Pancreas (tissue), 10 donors: ENCODE data around the gene ZNF354B. TPM values are rescaled to one million over a fixed set of nuclear protein-coding genes. Genes with fewer than 3 reads are reported as not detected.
"Not testable (repeated sequence)": the region's sequence is repeated elsewhere in the genome, so short reads cannot be mapped to it uniquely, and the experiment has no call there.

ENCODE experiments used
- ATAC-seq, 4 donors: fragments of 200-7000 bp; cut with Tn5 transposase; one replicate each; pipeline versions ENCODE4 v1.8.0 to v1.9.1; 2020; ENCODE audit warnings: mild to moderate bottlenecking in 4 of 4, moderate library complexity in 4 of 4
- DNase-seq, 6 donors: peaks; one replicate each; pipeline ENCODE4 v3.0.0-alpha.2; 2020
- FAIRE-seq: peaks from 2 replicates; lab custom pipeline; 2012; peaks lifted over from hg19 to GRCh38; lab: Jason Lieb, UNC
- H3K27ac ChIP-seq, 4 donors: fragments of 200-600 bp; sonication (generic); 1 replicate in 3 of 4; 2 replicates in 1 of 4; pipeline versions ENCODE4 v1.5.0 to v1.8.0; 2020
- H3K27me3 ChIP-seq, 4 donors: fragments of 200-600 bp; one replicate each; pipeline ENCODE4 v1.8.0; 2021
- H3K36me3 ChIP-seq, 3 donors: fragments of 200-600 bp; sonication (generic) in 1 of 3; one replicate each; pipeline versions ENCODE4 v1.5.0 to v1.8.0; 2020 to 2021
- H3K4me1 ChIP-seq, 3 donors: fragments of 200-600 bp; one replicate each; pipeline ENCODE4 v1.8.0; 2021
- H3K4me3 ChIP-seq, 4 donors: fragments of 200-600 bp; sonication (generic) in 2 of 4; one replicate each; pipeline versions ENCODE4 v1.5.0 to v1.8.0; 2020 to 2021
- H3K9me3 ChIP-seq, 4 donors: fragments of 200-600 bp; one replicate each; pipeline ENCODE4 v1.8.0; 2021
- WGBS, 2 donors: extraction: QIAGEN DNeasy Blood & Tissue Kit; methylation state at CpG; one replicate each; pipeline ENCODE4 v1.1.7; 2013; 5-methylcytosine and 5-hydroxymethylcytosine counted together
- intact Hi-C, 3 donors: fragments of 100-400 bp; cut with DNase I; formaldehyde crosslinking; loops; one replicate each; pipeline versions ENCODE4 v1.11.1 to v1.14.2; 2022
- polyA plus RNA-seq, 2 donors: library from polyadenylated mRNA; stranded (reverse); fragments of 200-250 nt; gene quantifications; one replicate each; pipeline ENCODE4 v1.2.3, GENCODE V29; 2013
- total RNA-seq, 6 donors: library from RNA; stranded (reverse); fragmentation: NEBNext Ultra II Directional in 4 of 6; extraction: Animal tissue kit (Norgen Biotek cat#: 25700) in 4 of 6; gene quantifications; one replicate each; pipeline versions ENCODE4 v1.2.1 to v1.2.4, GENCODE V29; 2021 to 2023
- TF ChIP-seq, protein P1 (sequence below), 4 donors: fragments of 200-600 bp; sonication (generic) in 3 of 4; IDR thresholded peaks; one replicate each; pipeline versions ENCODE4 v1.5.0 to v1.8.0; 2021; ENCODE audit warnings: antibody characterized with exemption in 4 of 4
- donor health status: healthy with polysubstance abuse.
- donor health status: DM: no; HTN: no; CAD: no; lungs with moderate emphysema.
- donor health status: DM: no; HTN: no; CAD: no.
- donor health status: control.
- donor health status: control.
- donor health status: Bipolar disorder and iron deficiency.
- donor health status: DM: yes; HTN: yes; CAD: no.
- donor health status: DM: no; HTN: no; CAD: no.
- donor health status: DM: no; HTN: no; CAD: no.
- donor health status: DM: yes; HTN: yes; CAD: no.

ZNF354B gene
- total and polyA plus RNA-seq, 8 donors = 4.4 to 15.7 (median 7.9) TPM

- Histone ChIP-seq H3K9me3 (no peaks in the 10 kb centered on the region), H3K4me1 (no peaks in the 10 kb centered on the region), H3K27ac (no peak overlapping the region), H3K4me3 (no peak overlapping the region), H3K36me3 (no peaks in the 10 kb centered on the region), H3K27me3 (no peaks in the 10 kb centered on the region)
- ATAC-seq (no peak), FAIRE-seq (no peak), DNase-seq (no peak)
- 35 to 43% methylated on average over 5 of the region's 5 CpGs for WGBS, 2 donors
- intact Hi-C loops = loop anchor here in 1 of 3 donors (10.0 kb wide), 1 partner anchor 211 kb away; the partner anchor contains the start of gene ZNF354C
- TF ChIP-seq, protein P1, sequence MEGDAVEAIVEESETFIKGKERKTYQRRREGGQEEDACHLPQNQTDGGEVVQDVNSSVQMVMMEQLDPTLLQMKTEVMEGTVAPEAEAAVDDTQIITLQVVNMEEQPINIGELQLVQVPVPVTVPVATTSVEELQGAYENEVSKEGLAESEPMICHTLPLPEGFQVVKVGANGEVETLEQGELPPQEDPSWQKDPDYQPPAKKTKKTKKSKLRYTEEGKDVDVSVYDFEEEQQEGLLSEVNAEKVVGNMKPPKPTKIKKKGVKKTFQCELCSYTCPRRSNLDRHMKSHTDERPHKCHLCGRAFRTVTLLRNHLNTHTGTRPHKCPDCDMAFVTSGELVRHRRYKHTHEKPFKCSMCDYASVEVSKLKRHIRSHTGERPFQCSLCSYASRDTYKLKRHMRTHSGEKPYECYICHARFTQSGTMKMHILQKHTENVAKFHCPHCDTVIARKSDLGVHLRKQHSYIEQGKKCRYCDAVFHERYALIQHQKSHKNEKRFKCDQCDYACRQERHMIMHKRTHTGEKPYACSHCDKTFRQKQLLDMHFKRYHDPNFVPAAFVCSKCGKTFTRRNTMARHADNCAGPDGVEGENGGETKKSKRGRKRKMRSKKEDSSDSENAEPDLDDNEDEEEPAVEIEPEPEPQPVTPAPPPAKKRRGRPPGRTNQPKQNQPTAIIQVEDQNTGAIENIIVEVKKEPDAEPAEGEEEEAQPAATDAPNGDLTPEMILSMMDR (IDR thresholded peaks at IDR 0.05) = no peak
Observed at GRCh38 chr5:178854284-178854683, 5.5 kb upstream of the ZNF354B start.

- intact Hi-C loops, H3K27me3 ChIP-seq, H3K36me3 ChIP-seq, H3K9me3 ChIP-seq, DNase-seq, FAIRE-seq, H3K4me1 ChIP-seq, H3K27ac ChIP-seq: not testable (repeated sequence)
- peak; percentile 10 to 38 (median 29) for ATAC-seq
- 0 to 3% methylated on average over 3 to 14 of the region's 31 CpGs for WGBS, 2 donors
- peak overlapping the region; percentile 70 to 95 (median 81) for H3K4me3 ChIP-seq
Observed at GRCh38 chr5:178860615-178861014, 862 bp downstream of the ZNF354B start.

DNA sequence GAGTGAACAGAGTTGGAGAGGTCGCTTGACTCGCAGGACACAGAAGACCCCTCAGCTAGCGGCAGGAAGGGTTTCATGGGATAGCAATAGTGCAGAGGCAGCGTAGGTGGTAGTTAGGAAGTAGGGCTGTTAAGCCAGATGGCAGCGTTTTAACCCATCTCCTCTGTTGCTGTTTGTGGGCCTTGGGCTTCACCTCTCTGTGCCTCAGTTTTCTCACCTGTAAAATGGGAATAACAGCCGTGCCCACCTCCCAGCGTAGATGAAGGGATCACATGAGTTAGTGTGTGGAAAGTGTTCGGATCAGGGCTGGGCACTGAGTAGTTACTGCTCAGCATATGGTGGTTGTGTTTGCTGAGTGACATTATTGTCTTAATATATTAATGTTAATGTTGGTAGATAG, 1.9 kb downstream of the ZNF354B start:
- TF ChIP-seq, protein P1 (IDR thresholded peaks at IDR 0.05) = no peak
- Histone ChIP-seq H3K4me3 (peak overlapping the region in 1 of 4 donors; percentile 12), H3K9me3 (no peaks in the 10 kb centered on the region), H3K27me3 (no peaks in the 10 kb centered on the region), H3K36me3 (peaks cover 0 to 5% (median 3%) of the 10 kb centered on the region in 3 donors), H3K4me1 (peaks cover 0 to 8% (median 4%) of the 10 kb centered on the region in 3 donors), H3K27ac (no peak overlapping the region)
- ATAC-seq (no peak), FAIRE-seq (no peak), DNase-seq (no peak)
- intact Hi-C loops = no loop called here
- WGBS, 2 donors = 93 to 98% methylated on average over 8 of the region's 8 CpGs

DNA sequence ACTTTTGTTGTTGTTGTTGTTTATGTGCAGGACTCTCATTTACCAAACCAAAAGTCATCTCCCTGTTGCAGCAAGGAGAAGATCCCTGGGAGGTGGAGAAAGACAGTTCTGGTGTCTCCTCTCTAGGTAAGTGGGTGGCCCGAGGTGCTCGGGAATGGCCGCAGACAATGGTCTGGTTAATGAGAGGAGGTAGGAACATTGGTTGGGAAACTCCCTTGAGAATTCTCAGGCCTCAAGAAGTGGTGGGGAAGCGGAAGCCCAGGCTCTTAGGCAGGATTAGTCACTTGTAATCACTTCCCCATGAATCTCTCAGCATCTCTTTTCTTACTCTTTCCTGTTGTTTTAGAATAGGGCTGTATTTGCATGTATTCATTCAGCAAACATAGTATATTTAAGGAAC, 7.2 kb downstream of the ZNF354B start:
- no peak for FAIRE-seq

DNA sequence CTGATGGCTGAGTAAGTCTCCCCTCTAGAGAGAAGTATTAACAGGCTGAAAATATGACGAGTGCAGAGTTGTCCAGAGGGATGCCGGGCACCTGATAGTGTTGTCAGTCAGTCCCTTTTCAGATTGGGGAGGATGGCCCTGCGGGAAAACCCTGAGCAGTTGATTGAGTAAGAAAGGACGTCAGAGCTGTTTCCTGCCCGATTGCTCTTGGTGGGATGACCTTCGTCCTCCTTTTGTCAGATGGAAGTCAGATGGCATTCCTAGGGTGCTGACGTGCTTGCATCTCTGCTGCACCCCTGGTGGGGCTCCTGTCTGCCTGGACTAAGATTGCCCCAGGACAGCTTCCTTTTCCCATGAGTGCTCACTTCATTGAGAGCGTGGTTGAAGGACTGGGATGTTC, 9.8 kb downstream of the ZNF354B start:
- ATAC-seq = no peak
- Histone ChIP-seq H3K36me3 (peaks cover 0 to 50% (median 6%) of the 10 kb centered on the region in 3 donors), H3K4me3 (no peak overlapping the region), H3K27ac (no peak overlapping the region), H3K27me3 (no peaks in the 10 kb centered on the region), H3K4me1 (no peaks in the 10 kb centered on the region), H3K9me3 (peaks cover 0 to 3% (median 0%) of the 10 kb centered on the region in 4 donors)
- FAIRE-seq = no peak
- no peak for DNase-seq
- 86 to 89% methylated on average over 8 of the region's 8 CpGs for WGBS, 2 donors
- TF ChIP-seq, protein P1 (IDR thresholded peaks at IDR 0.05) = no peak
- intact Hi-C loops = no loop called here

More for the DNA sequence above, 7.2 kb downstream of the ZNF354B start:
- intact Hi-C loops = no loop called here
- 81 to 93% methylated on average over 4 of the region's 4 CpGs for WGBS, 2 donors
- no peaks in the 10 kb centered on the region for H3K27me3 ChIP-seq
- peaks cover 0 to 40% (median 4%) of the 10 kb centered on the region in 3 donors for H3K36me3 ChIP-seq
- no peak for DNase-seq
- ATAC-seq = no peak
- no peak overlapping the region for H3K4me3 ChIP-seq
- H3K27ac ChIP-seq = no peak overlapping the region
- H3K4me1 ChIP-seq = no peaks in the 10 kb centered on the region
- TF ChIP-seq, protein P1 (IDR thresholded peaks at IDR 0.05) = no peak
- H3K9me3 ChIP-seq = no peaks in the 10 kb centered on the region
